Erythroblast (primary cell): ENCODE data around the gene POMP.

Experiments
- GATA1 ChIP-seq: IDR thresholded peaks from 2 replicates; pipeline ENCODE4 v1.6.1; 2011; ENCODE audit warnings: low read depth, mild to moderate bottlenecking, control low read depth, low read length, moderate library complexity
- POLR2A ChIP-seq: IDR thresholded peaks from 2 replicates; pipeline ENCODE4 v1.6.1; 2011; ENCODE audit warnings: mild to moderate bottlenecking, low read length

- TF ChIP-seq POLR2A (no peak), GATA1 (no peak)
Measured at GRCh38 chr13:28637714-28638355, 21.1 kb upstream of the POMP start.
